ENCODE measurements around the gene LSM12.
"Not testable (repeated sequence)": the region's sequence is repeated elsewhere in the genome, so short reads cannot be mapped to it uniquely, and the experiment has no call there.

LSM12 gene

GRCh38 chr17:44007346-44008204 is 58.9 kb downstream of the LSM12 start:
- DNase-seq (ENCODE audit: low read depth) = no peak

GRCh38 chr17:44006598-44007345 is 59.7 kb downstream of the LSM12 start:
- DNase-seq (ENCODE audit: low read depth) = peak; percentile 97

- DNase-seq (ENCODE audit: low read depth) = no peak
Observed at GRCh38 chr17:44006272-44006597, 60.2 kb downstream of the LSM12 start.

GRCh38 chr17:44005527-44006271 is 60.8 kb downstream of the LSM12 start:
- DNase-seq (ENCODE audit: low read depth) = no peak

GRCh38 chr17:44004761-44005526 is 61.5 kb downstream of the LSM12 start:
- no peak for DNase-seq (ENCODE audit: low read depth)

GRCh38 chr17:44004077-44004760 is 62.3 kb downstream of the LSM12 start, which contains the start of gene NAGS:
TSS of gene NAGS (plus strand) at chr17:44004622. CDS start at chr17:44004664, 42 bp downstream.
- DNase-seq (ENCODE audit: low read depth) = no peak

GRCh38 chr17:44002141-44002848 is 64.2 kb downstream of the LSM12 start:
- no peak for DNase-seq (ENCODE audit: low read depth)

GRCh38 chr17:44001461-44001920 is 65.0 kb downstream of the LSM12 start:
- DNase-seq (ENCODE audit: low read depth) = no peak

- DNase-seq (ENCODE audit: low read depth) = no peak
Observed at GRCh38 chr17:44000871-44001460, 65.5 kb downstream of the LSM12 start.

- no peak for DNase-seq (ENCODE audit: low read depth)
Observed at GRCh38 chr17:44000141-44000860, 66.2 kb downstream of the LSM12 start.

- DNase-seq (ENCODE audit: low read depth) = no peak
Observed at GRCh38 chr17:43999024-43999423, 67.4 kb downstream of the LSM12 start.

- DNase-seq (ENCODE audit: low read depth) = no peak
Observed at GRCh38 chr17:43998552-43998951, 67.9 kb downstream of the LSM12 start.

GRCh38 chr17:43997180-43997579 is 69.3 kb downstream of the LSM12 start:
- not testable (repeated sequence) for DNase-seq (ENCODE audit: low read depth)

GRCh38 chr17:43995150-43995471 is 71.4 kb downstream of the LSM12 start:
- no peak for DNase-seq (ENCODE audit: low read depth)

GRCh38 chr17:43994272-43995149 is 72.0 kb downstream of the LSM12 start:
- peak; percentile 42 for DNase-seq (ENCODE audit: low read depth)

GRCh38 chr17:43992641-43993040 is 73.8 kb downstream of the LSM12 start:
- no peak for DNase-seq (ENCODE audit: low read depth)

GRCh38 chr17:43988301-43988700 is 78.2 kb downstream of the LSM12 start:
- no peak for DNase-seq (ENCODE audit: low read depth)

Data from stimulated activated CD8-positive, alpha-beta memory T cell treated with anti-CD3 and anti-CD28 coated beads, Interleukin-4, amount 100 ng/mL, for 24 hours (primary cell).